Common myeloid progenitor, CD34-positive (primary cell): ENCODE data around the gene SUSD4.

ENCODE experiments used
- CTCF ChIA-PET: fragments of 350-600 bp; sonication (Branson Sonifier 250); formaldehyde crosslinking; loops from one replicate; lab custom pipeline; 2021; ENCODE audit warnings: antibody characterized with exemption; lab: Charles Lee
- POLR2A ChIA-PET: fragments of 350-600 bp; sonication (Branson Sonifier 250); formaldehyde crosslinking; loops from one replicate; lab custom pipeline; 2021; ENCODE audit warnings: antibody characterized with exemption; lab: Charles Lee
- DNase-seq, 3 donors: peaks; one replicate each; pipeline versions ENCODE4 v3.0.0 to v3.0.0-alpha.2; 2013
- H3K27ac ChIP-seq, 2 experiments: 1 replicate in 1 of 2; 2 replicates in 1 of 2; pipeline ENCODE4 v1.7.0; 2013; ENCODE audit warnings: inconsistent platforms in 2 of 2, low read length in 2 of 2, mild to moderate bottlenecking in 2 of 2, low read depth in 1 of 2, moderate library complexity in 1 of 2; ENCODE audit not compliant: severe bottlenecking in 2 of 2, insufficient read depth in 1 of 2, poor library complexity in 1 of 2
- H3K27me3 ChIP-seq, 5 experiments: replicated peaks in 2 of 5; 1 replicate in 3 of 5; 2 replicates in 2 of 5; pipeline versions ENCODE4 v1.6.1 to v1.7.0; 2013; ENCODE audit warnings: low read length in 4 of 5, mild to moderate bottlenecking in 2 of 5, moderate library complexity in 2 of 5, inconsistent platforms in 1 of 5; ENCODE audit not compliant: insufficient read depth in 5 of 5, control insufficient read depth in 4 of 5
- H3K36me3 ChIP-seq, 4 experiments: 1 replicate in 2 of 4; 2 replicates in 2 of 4; pipeline versions ENCODE4 v1.6.1 to v1.7.0; 2013; ENCODE audit warnings: low read length in 3 of 4, control low read depth in 1 of 4, mild to moderate bottlenecking in 1 of 4; ENCODE audit not compliant: control insufficient read depth in 4 of 4, insufficient read depth in 4 of 4
- H3K4me1 ChIP-seq, 4 experiments: 1 replicate in 3 of 4; 2 replicates in 1 of 4; pipeline versions ENCODE4 v1.6.1 to v1.7.1; 2013; ENCODE audit warnings: low read length in 3 of 4, mild to moderate bottlenecking in 3 of 4, control low read depth in 1 of 4, inconsistent platforms in 1 of 4, moderate library complexity in 1 of 4; ENCODE audit not compliant: control insufficient read depth in 4 of 4, insufficient read depth in 4 of 4; ENCODE audit errors: control extremely low read depth in 1 of 4
- H3K4me3 ChIP-seq, 7 experiments: 1 replicate in 4 of 7; 2 replicates in 3 of 7; pipeline versions ENCODE4 v1.5.1 to v1.7.0; 2013; ENCODE audit warnings: mild to moderate bottlenecking in 7 of 7, low read length in 6 of 7, moderate library complexity in 6 of 7, inconsistent platforms in 2 of 7, low read depth in 2 of 7, control low read depth in 1 of 7; ENCODE audit not compliant: insufficient read depth in 4 of 7, control insufficient read depth in 1 of 7; ENCODE audit errors: extremely low read depth in 1 of 7
- H3K9me3 ChIP-seq, 5 experiments: 1 replicate in 4 of 5; 2 replicates in 1 of 5; pipeline versions ENCODE4 v1.6.1 to v1.7.1; 2013; ENCODE audit warnings: low read length in 4 of 5, mild to moderate bottlenecking in 2 of 5, inconsistent platforms in 1 of 5, low read depth in 1 of 5, moderate library complexity in 1 of 5; ENCODE audit not compliant: control insufficient read depth in 4 of 5, insufficient read depth in 2 of 5; ENCODE audit errors: control extremely low read depth in 1 of 5
- WGBS: methylation state at CpG from one replicate; pipeline ENCODE4 v1.1.5; 2013; ENCODE audit not compliant: insufficient coverage; 5-methylcytosine and 5-hydroxymethylcytosine counted together

The SUSD4 gene

DNA sequence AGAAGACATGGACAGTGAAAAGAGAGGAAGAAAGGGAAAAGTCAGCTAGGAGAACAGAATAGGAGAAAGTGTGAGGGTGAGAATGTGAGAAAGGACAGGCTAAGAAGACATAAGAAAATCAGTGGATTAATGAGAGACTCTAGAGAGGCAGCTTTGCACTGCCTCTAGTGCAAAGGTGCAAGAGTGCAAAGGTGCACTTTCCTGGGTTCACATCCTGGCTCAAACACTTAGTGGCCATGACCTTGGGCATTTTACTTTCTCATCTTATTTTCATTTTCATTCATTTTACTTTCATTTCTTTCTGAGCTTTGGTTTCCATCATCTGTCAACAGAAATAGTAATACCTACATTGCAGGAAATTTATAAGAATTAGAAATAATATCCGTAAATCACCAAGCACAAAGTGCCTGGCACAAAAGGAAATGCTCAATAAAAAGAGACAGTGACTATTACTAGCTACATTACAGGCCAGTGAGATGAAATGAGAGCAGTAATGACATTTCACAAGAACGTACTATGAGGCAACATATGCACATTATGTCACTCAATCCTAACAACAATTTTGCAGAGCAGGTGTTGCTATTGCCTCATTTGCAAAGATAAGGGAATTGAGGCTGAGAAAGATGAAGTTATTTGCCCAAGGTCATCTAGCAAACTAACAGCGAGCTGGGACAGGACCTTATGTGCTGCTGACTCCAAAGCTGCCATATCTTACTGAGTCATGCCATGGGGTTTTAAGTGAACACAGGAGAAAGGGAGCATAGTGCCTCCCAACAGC lies 113.9 kb downstream of the SUSD4 start:
- WGBS, result 91% methylated on average over 1 of the region's 3 CpGs
- H3K4me3 ChIP-seq, result no peak overlapping the region
- no peaks in the 10 kb centered on the region for H3K36me3 ChIP-seq
- CTCF ChIA-PET, result no interaction called here
- no peaks in the 10 kb centered on the region for H3K9me3 ChIP-seq
- DNase-seq, result no peak
- H3K27ac ChIP-seq, result no peak overlapping the region
- H3K4me1 ChIP-seq, result no peaks in the 10 kb centered on the region
- POLR2A ChIA-PET, result no interaction called here
- H3K27me3 ChIP-seq, result peaks cover 0 to 11% (median 0%) of the 10 kb centered on the region in 5 experiments

DNA sequence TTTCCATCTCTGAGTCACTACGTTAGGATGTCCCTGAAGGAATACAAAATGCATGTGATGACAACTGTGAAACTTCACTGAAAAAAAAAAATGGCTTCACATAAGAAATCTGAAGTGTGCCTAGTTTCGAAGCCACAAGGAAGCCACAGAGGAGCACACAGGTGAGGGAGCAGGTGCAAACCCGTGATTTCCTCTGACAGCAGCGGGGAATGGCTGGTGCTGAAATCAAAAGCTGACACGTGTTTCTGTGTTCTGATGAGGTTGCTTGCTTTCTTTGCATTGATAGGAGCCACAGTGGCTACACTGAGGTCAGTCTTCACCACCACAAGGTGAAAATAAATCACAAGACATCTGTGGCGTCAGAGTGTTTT lies 115.2 kb downstream of the SUSD4 start:
- DNase-seq, result no peak
- 91% methylated on average over 5 of the region's 6 CpGs for WGBS
- ChIA-PET CTCF (no interaction called here), POLR2A (no interaction called here)
- Histone ChIP-seq H3K27me3 (peaks cover 0 to 9% (median 0%) of the 10 kb centered on the region in 5 experiments), H3K9me3 (no peaks in the 10 kb centered on the region), H3K27ac (no peak overlapping the region), H3K36me3 (no peaks in the 10 kb centered on the region), H3K4me1 (no peaks in the 10 kb centered on the region), H3K4me3 (no peak overlapping the region)

DNA sequence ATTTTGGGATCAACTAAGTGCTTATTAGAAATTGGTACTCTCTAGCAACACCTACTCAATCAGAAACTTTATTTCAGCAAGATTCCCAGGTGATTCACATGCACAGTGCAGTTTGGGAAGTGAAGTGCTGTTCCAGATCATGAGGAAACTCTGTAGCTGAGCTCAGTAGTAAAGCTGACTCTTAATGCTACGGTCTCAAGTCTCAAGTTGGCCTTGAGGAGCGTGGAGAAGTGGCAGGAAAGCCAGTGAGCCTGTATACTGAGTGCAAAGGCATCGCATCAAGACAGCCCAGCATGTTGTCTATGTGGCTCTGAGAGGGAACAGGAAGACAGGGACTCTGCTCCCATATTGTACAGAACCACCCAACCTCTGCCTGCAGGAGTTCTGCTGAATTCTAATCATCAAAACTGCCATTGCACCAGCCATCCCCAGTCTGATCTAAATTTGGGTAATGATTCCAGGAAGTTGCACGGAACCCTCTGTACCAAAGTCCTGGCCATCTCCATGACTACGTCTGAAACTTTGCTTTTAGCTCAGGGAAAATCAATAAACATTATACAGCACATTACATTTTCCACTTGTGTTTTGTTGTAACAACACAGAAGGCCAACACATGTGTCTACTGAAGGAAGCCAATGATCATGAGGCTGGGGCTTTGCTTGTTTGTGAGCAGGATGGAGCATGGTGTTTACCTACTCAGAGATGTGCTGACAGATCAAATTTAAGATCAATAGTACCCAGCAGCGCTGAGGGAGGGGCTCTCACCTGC lies 115.8 kb downstream of the SUSD4 start:
- WGBS, result 86% methylated on average over 5 of the region's 6 CpGs
- H3K27ac ChIP-seq, result no peak overlapping the region
- no peaks in the 10 kb centered on the region for H3K9me3 ChIP-seq
- H3K36me3 ChIP-seq, result no peaks in the 10 kb centered on the region
- no peak overlapping the region for H3K4me3 ChIP-seq
- peaks cover 0 to 9% (median 0%) of the 10 kb centered on the region in 5 experiments for H3K27me3 ChIP-seq
- no peak for DNase-seq
- POLR2A ChIA-PET, result no interaction called here
- CTCF ChIA-PET, result no interaction called here
- H3K4me1 ChIP-seq, result no peaks in the 10 kb centered on the region

DNA sequence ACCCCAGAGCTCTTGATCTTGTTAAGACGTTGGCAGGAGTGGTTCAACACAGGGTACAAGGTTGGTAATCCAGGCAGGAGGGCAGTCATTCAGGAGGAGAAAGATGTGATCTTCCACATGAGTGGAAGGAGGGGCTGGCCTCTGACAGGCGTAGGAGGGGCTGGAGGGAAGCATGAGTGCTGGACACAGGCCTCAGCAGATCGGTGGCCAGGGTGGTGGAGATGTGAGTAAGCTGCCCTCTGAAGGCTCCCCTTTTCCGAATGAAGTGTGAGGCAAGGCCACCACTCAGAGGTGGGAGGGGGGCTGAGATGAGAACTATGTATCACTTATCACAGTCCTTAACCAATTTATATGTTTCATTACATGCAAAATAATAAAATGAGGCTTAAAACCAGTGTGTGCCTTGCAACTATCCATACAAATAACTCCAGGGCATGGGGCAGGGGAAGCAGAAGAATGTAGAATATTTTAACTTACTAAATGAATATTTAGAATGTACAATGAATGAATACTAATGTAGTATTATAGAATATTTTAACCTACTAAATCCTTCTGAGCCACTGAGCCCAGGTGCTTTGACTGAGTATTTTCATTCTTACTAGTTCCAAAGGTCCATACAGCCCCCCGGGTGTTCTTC lies 117.4 kb downstream of the SUSD4 start:
- no peak for DNase-seq
- ChIA-PET CTCF (interaction anchor here (1.0 to 1.4 kb wide), 3 partner anchors 9 to 125 kb away, joined by 3 to 6 read pairs (median 3); no protein-coding TSS in a partner anchor), POLR2A (no interaction called here)
- H3K4me1 ChIP-seq, result no peaks in the 10 kb centered on the region
- peaks cover 0 to 9% (median 0%) of the 10 kb centered on the region in 5 experiments for H3K27me3 ChIP-seq
- H3K36me3 ChIP-seq, result no peaks in the 10 kb centered on the region
- H3K9me3 ChIP-seq, result no peaks in the 10 kb centered on the region
- 89% methylated on average over 3 of the region's 5 CpGs for WGBS
- no peak overlapping the region for H3K27ac ChIP-seq
- no peak overlapping the region for H3K4me3 ChIP-seq

DNA sequence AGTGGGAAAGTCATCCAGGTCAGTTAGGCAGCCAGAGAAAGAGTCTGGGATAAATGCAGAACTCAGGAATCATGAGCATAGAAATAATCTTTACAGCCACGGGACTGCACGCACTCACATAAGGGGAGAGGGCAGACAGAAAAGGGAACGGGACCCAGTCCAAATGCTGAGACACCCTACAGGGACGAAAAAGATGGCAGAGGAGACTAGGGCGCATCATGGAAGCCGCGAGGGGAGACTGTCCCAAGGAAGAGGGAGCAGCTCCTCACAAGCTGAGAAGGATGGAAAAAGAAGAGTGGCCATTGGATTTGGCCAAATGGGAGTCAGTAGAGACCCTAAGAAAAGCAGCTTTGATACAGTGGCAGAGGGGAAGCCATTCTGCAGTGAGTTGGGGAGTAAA lies 118.0 kb downstream of the SUSD4 start:
- POLR2A ChIA-PET, result no interaction called here
- H3K4me1 ChIP-seq, result no peaks in the 10 kb centered on the region
- H3K9me3 ChIP-seq, result no peaks in the 10 kb centered on the region
- CTCF ChIA-PET, result interaction anchor here (1.0 to 1.4 kb wide), 3 partner anchors 9 to 125 kb away, joined by 3 to 6 read pairs (median 3); no protein-coding TSS in a partner anchor
- 95% methylated on average over 7 of the region's 7 CpGs for WGBS
- H3K27ac ChIP-seq, result no peak overlapping the region
- no peak for DNase-seq
- peaks cover 0 to 9% (median 0%) of the 10 kb centered on the region in 5 experiments for H3K27me3 ChIP-seq
- no peaks in the 10 kb centered on the region for H3K36me3 ChIP-seq
- H3K4me3 ChIP-seq, result no peak overlapping the region

DNA sequence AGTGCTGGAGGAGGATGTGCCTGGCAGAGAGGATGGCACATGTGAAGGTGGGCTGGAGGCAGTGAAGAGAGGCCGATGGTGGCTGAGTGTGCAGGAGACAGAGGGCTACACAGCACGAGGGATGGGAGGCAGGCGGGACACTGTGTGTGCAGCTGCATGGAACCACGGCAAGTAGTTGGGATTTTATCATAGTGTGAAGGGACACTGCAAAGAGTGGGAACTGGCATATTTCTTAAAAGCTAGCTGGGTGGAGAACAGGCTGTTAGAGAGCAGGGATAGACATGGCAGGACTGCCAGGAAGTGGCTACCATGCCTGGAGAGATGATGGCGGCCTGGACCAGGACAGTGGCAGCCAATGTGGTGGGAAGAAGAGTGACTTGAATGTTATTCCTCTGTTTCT lies 118.6 kb downstream of the SUSD4 start:
- Histone ChIP-seq H3K36me3 (no peaks in the 10 kb centered on the region), H3K27ac (no peak overlapping the region), H3K4me1 (no peaks in the 10 kb centered on the region), H3K9me3 (no peaks in the 10 kb centered on the region), H3K4me3 (no peak overlapping the region), H3K27me3 (peaks cover 0 to 6% (median 0%) of the 10 kb centered on the region in 5 experiments)
- no peak for DNase-seq
- POLR2A ChIA-PET, result no interaction called here
- CTCF ChIA-PET, result interaction anchor here (1.4 kb wide), 1 partner anchor 10 kb away, joined by 6 read pairs; no protein-coding TSS in a partner anchor
- 100% methylated on average over 5 of the region's 5 CpGs for WGBS
